Vagina (tissue), 2 donors: ENCODE data around the gene PTPN4. TPM values are rescaled to one million over a fixed set of nuclear protein-coding genes. Genes with fewer than 3 reads are reported as not detected.

Experiments
- DNase-seq, 2 donors: peaks; one replicate each; pipeline ENCODE4 v3.0.0-alpha.2; 2017; ENCODE audit errors: extremely low spot score in 2 of 2
- H3K27ac ChIP-seq: fragments of 200-600 bp; sonication (generic); one replicate; pipeline ENCODE4 v1.5.1; 2019
- H3K27me3 ChIP-seq: fragments of 200-600 bp; sonication (generic); one replicate; pipeline ENCODE4 v1.5.1; 2019
- H3K36me3 ChIP-seq, 2 donors: fragments of 200-600 bp; sonication (generic); one replicate each; pipeline ENCODE4 v1.5.1; 2017 to 2019
- H3K4me1 ChIP-seq: fragments of 200-600 bp; sonication (generic); one replicate; pipeline ENCODE4 v1.5.1; 2019
- H3K4me3 ChIP-seq, 2 donors: fragments of 200-600 bp; sonication (generic); 1 replicate in 1 of 2; 2 replicates in 1 of 2; pipeline ENCODE4 v1.5.1; 2016 to 2019
- H3K9me3 ChIP-seq: fragments of 200-600 bp; sonication (generic); one replicate; pipeline ENCODE4 v1.5.1; 2019
- POLR2A ChIP-seq, 2 donors: fragments of 450-650 bp; IDR thresholded peaks; one replicate each; pipeline ENCODE4 v1.6.1; 2017; ENCODE audit warnings: antibody characterized with exemption in 2 of 2, mild to moderate bottlenecking in 2 of 2, moderate library complexity in 2 of 2
- POLR2AphosphoS5 ChIP-seq, 2 donors: sonication (generic); formaldehyde crosslinking; IDR thresholded peaks; one replicate each; pipeline ENCODE4 v1.9.0; 2017; ENCODE audit warnings: antibody characterized with exemption in 2 of 2, mild to moderate bottlenecking in 2 of 2, low read depth in 1 of 2; ENCODE audit not compliant: insufficient read depth in 1 of 2
- intact Hi-C: fragments of 100-400 bp; cut with DNase I; formaldehyde crosslinking; loops from one replicate; pipeline ENCODE4 v1.15.1; 2023
- total RNA-seq: library from RNA; depleted of rRNA; stranded (reverse); fragments of >200 nt; gene quantifications from one replicate; pipeline ENCODE4 v1.2.3, GENCODE V29; 2016
- TF ChIP-seq, protein P1 (sequence below), 3 experiments: fragments of 450-650 bp in 2 of 3; fragments of 200-600 bp in 1 of 3; sonication (generic) in 1 of 3; IDR thresholded peaks; one replicate each; pipeline ENCODE4 v1.5.1; 2017 to 2019; ENCODE audit warnings: antibody characterized with exemption in 3 of 3, mild to moderate bottlenecking in 2 of 3, moderate library complexity in 2 of 3

The PTPN4 gene
- total RNA-seq, 1 donor from 2014 or later = 31.7 TPM

DNA sequence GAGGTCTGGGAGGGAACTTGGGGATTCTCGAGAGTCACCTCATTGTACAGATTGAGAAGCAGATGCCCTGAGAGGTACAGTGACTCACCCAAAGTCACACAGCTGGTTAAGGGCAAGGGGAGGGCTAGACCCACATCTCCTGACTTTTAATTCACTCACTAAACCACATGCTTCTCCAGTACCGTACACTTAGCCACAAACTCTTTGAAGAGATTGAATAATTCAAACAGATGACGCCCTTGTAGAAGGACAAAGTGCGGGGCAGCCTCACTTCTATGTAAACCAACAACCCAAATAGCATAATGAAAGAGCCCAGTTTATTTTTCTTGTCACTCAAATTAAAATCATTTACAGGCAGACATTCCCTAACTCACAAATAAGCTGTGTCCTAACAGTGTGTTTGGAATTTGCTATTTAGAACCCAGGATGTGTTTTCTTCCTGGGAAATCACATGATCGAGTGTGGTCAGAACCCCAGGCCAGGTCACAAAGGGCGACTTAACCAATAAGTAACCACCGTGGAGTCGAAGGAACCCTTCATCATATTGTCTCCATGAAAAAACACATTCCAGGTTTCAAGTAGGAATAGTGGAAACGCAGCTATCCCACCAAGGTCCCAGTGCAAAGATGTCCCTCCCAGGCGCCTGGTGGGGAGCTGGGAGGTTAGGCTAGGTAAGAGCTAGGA lies 35.8 kb upstream of the PTPN4 start:
- intact Hi-C loops = no loop called here
- no peak for TF ChIP-seq POLR2A (IDR thresholded peaks at IDR 0.05)
- TF ChIP-seq, protein P1, sequence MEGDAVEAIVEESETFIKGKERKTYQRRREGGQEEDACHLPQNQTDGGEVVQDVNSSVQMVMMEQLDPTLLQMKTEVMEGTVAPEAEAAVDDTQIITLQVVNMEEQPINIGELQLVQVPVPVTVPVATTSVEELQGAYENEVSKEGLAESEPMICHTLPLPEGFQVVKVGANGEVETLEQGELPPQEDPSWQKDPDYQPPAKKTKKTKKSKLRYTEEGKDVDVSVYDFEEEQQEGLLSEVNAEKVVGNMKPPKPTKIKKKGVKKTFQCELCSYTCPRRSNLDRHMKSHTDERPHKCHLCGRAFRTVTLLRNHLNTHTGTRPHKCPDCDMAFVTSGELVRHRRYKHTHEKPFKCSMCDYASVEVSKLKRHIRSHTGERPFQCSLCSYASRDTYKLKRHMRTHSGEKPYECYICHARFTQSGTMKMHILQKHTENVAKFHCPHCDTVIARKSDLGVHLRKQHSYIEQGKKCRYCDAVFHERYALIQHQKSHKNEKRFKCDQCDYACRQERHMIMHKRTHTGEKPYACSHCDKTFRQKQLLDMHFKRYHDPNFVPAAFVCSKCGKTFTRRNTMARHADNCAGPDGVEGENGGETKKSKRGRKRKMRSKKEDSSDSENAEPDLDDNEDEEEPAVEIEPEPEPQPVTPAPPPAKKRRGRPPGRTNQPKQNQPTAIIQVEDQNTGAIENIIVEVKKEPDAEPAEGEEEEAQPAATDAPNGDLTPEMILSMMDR (IDR thresholded peaks at IDR 0.05) = no peak
- H3K9me3 ChIP-seq = no peaks in the 10 kb centered on the region
- H3K27ac ChIP-seq = no peak overlapping the region
- no peaks in the 10 kb centered on the region for H3K36me3 ChIP-seq
- H3K27me3 ChIP-seq = no peaks in the 10 kb centered on the region
- no peak for DNase-seq
- H3K4me3 ChIP-seq = no peak overlapping the region
- no peaks in the 10 kb centered on the region for H3K4me1 ChIP-seq

DNA sequence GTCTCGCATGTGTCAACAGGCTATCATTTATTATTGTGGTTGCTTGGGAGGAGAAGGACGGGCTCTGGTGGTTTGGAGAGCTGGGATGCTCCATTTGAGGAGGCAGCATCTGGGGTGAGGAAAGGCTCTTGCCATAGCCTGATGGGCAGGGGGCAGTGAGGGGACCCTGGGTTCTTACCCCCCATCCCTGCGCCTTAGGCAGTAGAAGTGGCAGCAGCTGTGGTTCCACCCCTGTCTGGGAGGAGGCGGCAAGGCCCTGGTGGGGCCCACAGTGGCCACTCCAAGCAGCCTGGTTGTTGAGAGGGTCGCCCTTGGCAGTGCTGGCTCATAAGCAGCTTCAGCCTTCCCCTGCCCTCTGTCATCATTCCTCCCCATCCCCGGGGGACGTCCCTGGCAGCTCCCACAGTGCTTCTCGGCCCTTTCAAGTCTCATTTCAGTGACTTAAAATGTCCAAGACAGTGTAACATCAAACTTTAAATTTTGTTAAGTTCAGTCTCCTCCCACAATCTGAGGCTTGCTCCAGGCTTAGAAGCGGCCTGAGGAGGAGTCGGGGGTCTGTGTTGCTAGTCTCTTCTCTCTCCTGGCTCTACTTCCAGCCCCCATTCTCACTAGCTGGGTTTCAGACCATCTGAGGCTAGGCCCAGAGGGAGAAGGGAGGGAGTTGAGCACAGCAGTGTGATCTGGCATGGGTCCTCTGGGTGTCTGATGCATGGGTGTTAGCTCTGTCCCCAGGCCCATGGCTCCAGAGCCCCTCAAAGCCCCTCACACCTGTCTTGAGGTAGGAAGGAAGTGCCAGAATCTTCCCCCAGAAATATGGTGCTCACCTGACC lies 34.9 kb upstream of the PTPN4 start:
- H3K4me1 ChIP-seq = no peaks in the 10 kb centered on the region
- DNase-seq = no peak
- no peak overlapping the region for H3K4me3 ChIP-seq
- no peak for TF ChIP-seq POLR2A (IDR thresholded peaks at IDR 0.05)
- TF ChIP-seq POLR2AphosphoS5 (IDR thresholded peaks at IDR 0.05; ENCODE audit: insufficient read depth in 1 of 2, low read depth in 1 of 2) = no peak
- TF ChIP-seq, protein P1 (IDR thresholded peaks at IDR 0.05) = no peak
- intact Hi-C loops = no loop called here
- H3K27me3 ChIP-seq = no peaks in the 10 kb centered on the region
- no peak overlapping the region for H3K27ac ChIP-seq
- no peaks in the 10 kb centered on the region for H3K36me3 ChIP-seq
- H3K9me3 ChIP-seq = no peaks in the 10 kb centered on the region

DNA sequence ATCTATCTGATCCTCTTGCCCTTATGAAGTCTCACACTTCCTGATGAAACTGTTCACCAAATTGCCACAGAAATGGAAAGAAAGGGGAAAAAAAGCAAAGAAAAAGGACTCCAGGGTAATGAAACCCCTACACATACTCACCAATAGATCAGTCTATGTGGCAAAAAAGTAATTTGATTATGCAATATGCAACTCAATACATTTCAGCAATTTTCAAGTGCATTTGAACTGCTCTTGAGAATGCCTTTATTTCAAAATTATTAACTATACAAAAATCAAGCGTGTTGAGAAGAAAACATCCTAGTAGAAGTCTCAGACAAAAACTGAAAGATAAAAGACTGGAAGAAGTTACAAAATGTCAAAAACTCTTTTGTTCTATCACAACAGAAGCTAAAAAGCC lies 32.2 kb upstream of the PTPN4 start:
- Histone ChIP-seq H3K9me3 (no peaks in the 10 kb centered on the region), H3K4me3 (no peak overlapping the region), H3K27ac (no peak overlapping the region), H3K36me3 (no peaks in the 10 kb centered on the region), H3K27me3 (no peaks in the 10 kb centered on the region), H3K4me1 (no peaks in the 10 kb centered on the region)
- no peak for DNase-seq
- no peak for TF ChIP-seq POLR2AphosphoS5 (IDR thresholded peaks at IDR 0.05; ENCODE audit: insufficient read depth in 1 of 2, low read depth in 1 of 2)
- TF ChIP-seq, protein P1 (IDR thresholded peaks at IDR 0.05) = no peak
- no peak for TF ChIP-seq POLR2A (IDR thresholded peaks at IDR 0.05)
- intact Hi-C loops = no loop called here

DNA sequence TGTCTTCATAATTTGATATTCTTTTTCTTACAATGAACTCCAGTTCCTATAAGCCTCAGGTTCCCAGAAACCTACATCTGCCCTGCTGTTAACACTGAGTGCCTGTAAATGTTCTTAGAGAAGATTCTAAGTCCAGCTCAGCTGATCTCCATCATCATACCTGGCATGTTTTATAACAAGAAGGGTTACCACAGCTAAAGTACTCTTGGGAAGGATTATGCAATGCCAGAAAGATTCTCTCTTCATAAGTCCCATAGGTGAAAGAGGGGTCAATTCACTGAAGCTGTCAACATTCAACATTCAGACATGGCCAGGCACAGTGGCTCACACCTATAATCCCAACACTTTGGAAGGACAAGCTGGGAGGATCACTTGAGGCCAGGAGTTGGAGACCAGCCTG lies 31.3 kb upstream of the PTPN4 start:
- Histone ChIP-seq H3K4me3 (no peak overlapping the region), H3K36me3 (no peaks in the 10 kb centered on the region), H3K4me1 (no peaks in the 10 kb centered on the region), H3K9me3 (no peaks in the 10 kb centered on the region), H3K27ac (no peak overlapping the region), H3K27me3 (no peaks in the 10 kb centered on the region)
- intact Hi-C loops = no loop called here
- DNase-seq = no peak
- TF ChIP-seq, protein P1 (IDR thresholded peaks at IDR 0.05) = no peak
- TF ChIP-seq POLR2A (IDR thresholded peaks at IDR 0.05) (no peak), POLR2AphosphoS5 (IDR thresholded peaks at IDR 0.05; ENCODE audit: insufficient read depth in 1 of 2, low read depth in 1 of 2) (no peak)

DNA sequence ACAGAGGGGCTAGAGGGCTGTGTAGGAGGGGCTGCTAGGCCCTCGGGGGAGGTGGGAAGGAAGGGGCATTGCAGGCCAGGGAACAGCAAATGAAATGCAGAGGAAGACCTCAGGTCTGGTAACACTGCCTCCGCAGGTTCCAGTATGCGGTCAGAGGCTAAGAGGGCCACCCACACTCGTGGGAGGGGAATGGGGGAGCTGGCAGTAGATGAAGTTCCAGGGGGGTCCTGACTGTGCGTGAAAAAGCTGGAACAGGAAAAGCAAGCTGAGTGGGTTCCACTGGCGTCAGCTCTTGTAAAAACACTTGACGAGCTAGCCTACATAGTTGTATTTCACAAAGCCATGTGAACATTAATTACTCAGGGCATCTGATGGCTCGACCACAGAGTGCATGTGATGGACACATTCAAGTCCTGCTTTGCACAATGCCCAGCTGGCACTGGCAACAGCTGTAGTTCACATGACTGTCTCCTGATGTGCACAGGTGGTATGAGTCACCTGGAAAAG lies 29.0 kb upstream of the PTPN4 start:
- Histone ChIP-seq H3K4me1 (no peaks in the 10 kb centered on the region), H3K4me3 (no peak overlapping the region), H3K9me3 (no peaks in the 10 kb centered on the region), H3K27me3 (no peaks in the 10 kb centered on the region), H3K36me3 (no peaks in the 10 kb centered on the region), H3K27ac (no peak overlapping the region)
- intact Hi-C loops = no loop called here
- peak in 1 of 2 donors; percentile 54 for DNase-seq
- TF ChIP-seq POLR2AphosphoS5 (IDR thresholded peaks at IDR 0.05; ENCODE audit: insufficient read depth in 1 of 2, low read depth in 1 of 2) = no peak
- TF ChIP-seq, protein P1 (IDR thresholded peaks at IDR 0.05) = no peak
- no peak for TF ChIP-seq POLR2A (IDR thresholded peaks at IDR 0.05)
